Uterus (tissue), 4 donors: ENCODE results near the gene FBXW8. TPM values are rescaled to one million over a fixed set of nuclear protein-coding genes. Genes with fewer than 3 reads are reported as not detected.

Source experiments
- DNase-seq, 2 donors: peaks; one replicate each; pipeline ENCODE4 v3.0.0-alpha.2; 2019 to 2020
- H3K27ac ChIP-seq, 2 donors: fragments of 200-600 bp; sonication (generic); 1 replicate in 1 of 2; 2 replicates in 1 of 2; pipeline ENCODE4 v1.5.1; 2016 to 2018
- H3K27me3 ChIP-seq, 2 donors: fragments of 200-600 bp; sonication (generic); one replicate each; pipeline ENCODE4 v1.5.1; 2018 to 2019; ENCODE audit warnings: control low read depth in 1 of 2
- H3K36me3 ChIP-seq, 2 donors: fragments of 200-600 bp; sonication (generic); one replicate each; pipeline ENCODE4 v1.5.1; 2019; ENCODE audit warnings: control low read depth in 1 of 2
- H3K4me1 ChIP-seq, 2 donors: fragments of 200-600 bp; sonication (generic); one replicate each; pipeline ENCODE4 v1.5.1; 2018 to 2019; ENCODE audit warnings: control low read depth in 1 of 2
- H3K4me3 ChIP-seq, 2 donors: fragments of 200-600 bp; sonication (generic); 1 replicate in 1 of 2; 2 replicates in 1 of 2; pipeline ENCODE4 v1.5.1; 2018 to 2019; ENCODE audit warnings: mild to moderate bottlenecking in 1 of 2
- H3K9me3 ChIP-seq, 2 donors: fragments of 200-600 bp; sonication (generic); one replicate each; pipeline ENCODE4 v1.5.1; 2019; ENCODE audit warnings: control low read depth in 1 of 2
- CTCF ChIP-seq, 4 experiments: fragments of 200-600 bp in 2 of 4; fragments of 450-650 bp in 2 of 4; sonication (generic) in 2 of 4; IDR thresholded peaks; one replicate each; pipeline ENCODE4 v1.5.1; 2016 to 2019; ENCODE audit warnings: antibody characterized with exemption in 4 of 4, mild to moderate bottlenecking in 2 of 4, moderate library complexity in 1 of 4
- POLR2A ChIP-seq, 2 donors: fragments of 450-650 bp; IDR thresholded peaks; one replicate each; pipeline ENCODE4 v1.6.1; 2016; ENCODE audit warnings: antibody characterized with exemption in 2 of 2, mild to moderate bottlenecking in 1 of 2, moderate library complexity in 1 of 2
- intact Hi-C: fragments of 100-400 bp; cut with DNase I; formaldehyde crosslinking; loops from one replicate; pipeline ENCODE4 v1.15.1; 2023; ENCODE audit warnings: low total_unique reads
- total RNA-seq, 4 donors: library from RNA; depleted of rRNA in 3 of 4; stranded (reverse); fragments of >200 nt in 3 of 4; gene quantifications; one replicate each; pipeline versions ENCODE4 v1.1.0 to v1.2.4, GENCODE V29; 2014 to 2023
- donor health status: DM: yes; HTN: yes; CAD: no.

Gene FBXW8
- total RNA-seq, 4 donors from 2014 or later: 5.9 to 28.0 (median 15.3) TPM

DNA sequence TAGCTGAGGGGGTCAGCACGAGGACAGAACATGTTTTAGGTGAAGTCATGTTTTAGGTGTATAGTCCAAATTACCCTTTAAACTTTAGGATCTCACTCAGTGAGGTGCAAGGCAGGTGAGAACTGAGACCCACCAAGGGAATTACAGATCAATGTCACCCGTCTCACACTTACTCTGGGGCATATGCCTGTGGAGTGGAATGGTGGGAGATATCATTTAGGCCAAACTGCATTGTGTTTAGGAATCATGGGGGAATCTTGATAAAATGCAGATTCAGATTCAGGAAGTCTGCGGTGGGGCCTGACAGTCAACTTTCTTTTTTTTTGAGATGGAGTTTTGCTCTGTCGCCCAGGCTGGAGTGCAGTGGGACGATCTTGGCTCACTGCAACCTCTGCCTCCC, 17.8 kb downstream of the FBXW8 start:
- H3K36me3 ChIP-seq: no peaks in the 10 kb centered on the region
- no peaks in the 10 kb centered on the region for H3K27me3 ChIP-seq
- H3K4me1 ChIP-seq: peaks cover 0 to 3% of the 10 kb centered on the region in 2 donors
- no peak for TF ChIP-seq POLR2A (IDR thresholded peaks at IDR 0.05)
- intact Hi-C loops: no loop called here
- no peak for DNase-seq
- H3K9me3 ChIP-seq: no peaks in the 10 kb centered on the region
- H3K27ac ChIP-seq: no peak overlapping the region
- H3K4me3 ChIP-seq: no peak overlapping the region

- Histone ChIP-seq H3K4me1 (peaks cover 0 to 14% of the 10 kb centered on the region in 2 donors), H3K27ac (no peak overlapping the region), H3K4me3 (no peak overlapping the region), H3K27me3 (no peaks in the 10 kb centered on the region), H3K36me3 (no peaks in the 10 kb centered on the region), H3K9me3 (no peaks in the 10 kb centered on the region)
- no peak for TF ChIP-seq POLR2A (IDR thresholded peaks at IDR 0.05)
- no peak for TF ChIP-seq CTCF (IDR thresholded peaks at IDR 0.05)
- intact Hi-C loops: no loop called here
- no peak for DNase-seq
These were observed 19.1 kb downstream of the FBXW8 start for GRCh38 chr12:116929885-116930284.

DNA sequence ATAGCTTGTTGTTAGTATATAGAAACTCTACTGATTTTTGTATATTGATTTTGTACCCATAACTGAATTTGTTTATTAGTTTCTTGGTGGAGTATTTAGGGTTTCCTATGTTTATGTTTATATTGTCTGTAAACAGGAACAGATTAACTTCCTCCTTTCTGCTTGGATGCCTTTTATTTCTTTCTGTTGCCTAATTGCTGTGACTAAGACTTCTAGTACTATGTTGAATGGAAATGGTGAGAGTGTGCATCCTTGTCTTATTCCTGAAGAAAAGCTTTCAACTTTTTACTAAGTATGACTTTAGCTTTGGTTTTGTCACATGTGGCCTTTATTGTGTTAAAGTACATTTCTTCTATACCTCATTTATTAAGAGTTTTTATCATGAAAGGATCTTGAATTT, 20.9 kb downstream of the FBXW8 start:
- no peaks in the 10 kb centered on the region for H3K27me3 ChIP-seq
- no peak overlapping the region for H3K27ac ChIP-seq
- TF ChIP-seq CTCF (IDR thresholded peaks at IDR 0.05): no peak
- no peak for TF ChIP-seq POLR2A (IDR thresholded peaks at IDR 0.05)
- intact Hi-C loops: no loop called here
- no peaks in the 10 kb centered on the region for H3K36me3 ChIP-seq
- no peaks in the 10 kb centered on the region for H3K9me3 ChIP-seq
- H3K4me3 ChIP-seq: no peak overlapping the region
- DNase-seq: no peak
- peaks cover 0 to 14% of the 10 kb centered on the region in 2 donors for H3K4me1 ChIP-seq

DNA sequence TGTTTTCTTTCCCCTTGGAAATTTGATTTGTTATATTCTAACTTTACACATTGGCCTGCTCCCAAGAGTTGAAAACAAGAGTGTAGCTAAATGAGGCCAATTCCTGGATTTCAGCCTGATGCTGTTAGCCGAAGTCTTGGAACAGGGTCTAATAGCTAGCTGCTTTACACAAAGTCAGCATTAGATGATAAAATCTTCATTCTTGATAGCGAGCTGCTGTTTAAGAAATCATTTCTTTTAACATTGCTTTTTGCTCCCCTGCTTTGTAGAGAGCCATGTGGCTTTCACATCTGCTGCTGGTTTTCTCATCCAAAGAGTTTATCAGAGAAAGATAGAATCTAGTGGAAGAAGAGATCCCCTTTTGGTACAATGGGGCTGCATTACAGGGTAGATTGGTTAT, 22.3 kb downstream of the FBXW8 start:
- Histone ChIP-seq H3K4me1 (peaks cover 0 to 14% of the 10 kb centered on the region in 2 donors), H3K27ac (no peak overlapping the region), H3K36me3 (no peaks in the 10 kb centered on the region), H3K9me3 (no peaks in the 10 kb centered on the region), H3K4me3 (no peak overlapping the region), H3K27me3 (no peaks in the 10 kb centered on the region)
- TF ChIP-seq CTCF (IDR thresholded peaks at IDR 0.05): no peak
- no peak for TF ChIP-seq POLR2A (IDR thresholded peaks at IDR 0.05)
- intact Hi-C loops: no loop called here
- DNase-seq: no peak

- Histone ChIP-seq H3K36me3 (no peaks in the 10 kb centered on the region), H3K4me1 (peaks cover 0 to 14% of the 10 kb centered on the region in 2 donors), H3K27ac (no peak overlapping the region), H3K4me3 (no peak overlapping the region), H3K9me3 (no peaks in the 10 kb centered on the region), H3K27me3 (no peaks in the 10 kb centered on the region)
- DNase-seq: no peak
- TF ChIP-seq POLR2A (IDR thresholded peaks at IDR 0.05) (no peak), CTCF (IDR thresholded peaks at IDR 0.05) (no peak)
- intact Hi-C loops: no loop called here
These were observed 22.9 kb downstream of the FBXW8 start for GRCh38 chr12:116933512-116934246.
